Measurements from ENCODE around the gene LRP8. TPM values are rescaled to one million over a fixed set of nuclear protein-coding genes. Genes with fewer than 3 reads are reported as not detected.

LRP8 gene
- total RNA-seq, 1 experiment from 2014 or later: 54.4 TPM

- H3K9me3 ChIP-seq (ENCODE audit: low read length): no peaks in the 10 kb centered on the region
- intact Hi-C loops (cut with micrococcal nuclease): no loop called here
- ChIA-PET CTCF (no interaction called here), POLR2A (ENCODE audit: unreplicated experiment) (no interaction called here)
- ATAC-seq: no peak
- H2AFZ ChIP-seq (ENCODE audit: low read length): no peak overlapping the region
- no peak for DNase-seq
- no TSS peak for BruUV-seq (replicated peaks)
- no peak overlapping the region for H3K9ac ChIP-seq (ENCODE audit: low read length)
- TF ChIP-seq EZH2phosphoT487 (IDR thresholded peaks at IDR 0.05; ENCODE audit: borderline replicate concordance, low read length) (no peak), EZH2 (IDR thresholded peaks at IDR 0.05; ENCODE audit: low read length, unreplicated experiment) (no peak)
- TF ChIP-seq, protein P1, sequence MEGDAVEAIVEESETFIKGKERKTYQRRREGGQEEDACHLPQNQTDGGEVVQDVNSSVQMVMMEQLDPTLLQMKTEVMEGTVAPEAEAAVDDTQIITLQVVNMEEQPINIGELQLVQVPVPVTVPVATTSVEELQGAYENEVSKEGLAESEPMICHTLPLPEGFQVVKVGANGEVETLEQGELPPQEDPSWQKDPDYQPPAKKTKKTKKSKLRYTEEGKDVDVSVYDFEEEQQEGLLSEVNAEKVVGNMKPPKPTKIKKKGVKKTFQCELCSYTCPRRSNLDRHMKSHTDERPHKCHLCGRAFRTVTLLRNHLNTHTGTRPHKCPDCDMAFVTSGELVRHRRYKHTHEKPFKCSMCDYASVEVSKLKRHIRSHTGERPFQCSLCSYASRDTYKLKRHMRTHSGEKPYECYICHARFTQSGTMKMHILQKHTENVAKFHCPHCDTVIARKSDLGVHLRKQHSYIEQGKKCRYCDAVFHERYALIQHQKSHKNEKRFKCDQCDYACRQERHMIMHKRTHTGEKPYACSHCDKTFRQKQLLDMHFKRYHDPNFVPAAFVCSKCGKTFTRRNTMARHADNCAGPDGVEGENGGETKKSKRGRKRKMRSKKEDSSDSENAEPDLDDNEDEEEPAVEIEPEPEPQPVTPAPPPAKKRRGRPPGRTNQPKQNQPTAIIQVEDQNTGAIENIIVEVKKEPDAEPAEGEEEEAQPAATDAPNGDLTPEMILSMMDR (conservative IDR thresholded peaks at IDR 0.05; ENCODE audit: low read depth, low read length): no peak
- no peaks in the 10 kb centered on the region for H3K4me1 ChIP-seq (ENCODE audit: insufficient read depth, low read length)
- no peak overlapping the region for H3K4me2 ChIP-seq (ENCODE audit: low read length)
- H3K27me3 ChIP-seq (ENCODE audit: low read length): no peaks in the 10 kb centered on the region
- H3K4me3 ChIP-seq (ENCODE audit: low read length): no peak overlapping the region
- no peaks in the 10 kb centered on the region; the same call in 1 of the 2 replicates for H3K36me3 ChIP-seq (ENCODE audit: low read depth, low read length)
- H3K9me2 ChIP-seq (replicated peaks; ENCODE audit: low read length): no peaks in the 10 kb centered on the region
- H3F3A ChIP-seq (ENCODE audit: low read length, unreplicated experiment): no peaks in the 10 kb centered on the region
- H3K79me2 ChIP-seq (ENCODE audit: low read length): peaks cover 22% of the 10 kb centered on the region
- H4K20me1 ChIP-seq (ENCODE audit: low read length): no peaks in the 10 kb centered on the region; the same call in 1 of the 2 replicates
- no peak overlapping the region for H3K27ac ChIP-seq (ENCODE audit: low read length)
Measured at GRCh38 chr1:53304527-53304926, 23.3 kb downstream of the LRP8 start.

DNA sequence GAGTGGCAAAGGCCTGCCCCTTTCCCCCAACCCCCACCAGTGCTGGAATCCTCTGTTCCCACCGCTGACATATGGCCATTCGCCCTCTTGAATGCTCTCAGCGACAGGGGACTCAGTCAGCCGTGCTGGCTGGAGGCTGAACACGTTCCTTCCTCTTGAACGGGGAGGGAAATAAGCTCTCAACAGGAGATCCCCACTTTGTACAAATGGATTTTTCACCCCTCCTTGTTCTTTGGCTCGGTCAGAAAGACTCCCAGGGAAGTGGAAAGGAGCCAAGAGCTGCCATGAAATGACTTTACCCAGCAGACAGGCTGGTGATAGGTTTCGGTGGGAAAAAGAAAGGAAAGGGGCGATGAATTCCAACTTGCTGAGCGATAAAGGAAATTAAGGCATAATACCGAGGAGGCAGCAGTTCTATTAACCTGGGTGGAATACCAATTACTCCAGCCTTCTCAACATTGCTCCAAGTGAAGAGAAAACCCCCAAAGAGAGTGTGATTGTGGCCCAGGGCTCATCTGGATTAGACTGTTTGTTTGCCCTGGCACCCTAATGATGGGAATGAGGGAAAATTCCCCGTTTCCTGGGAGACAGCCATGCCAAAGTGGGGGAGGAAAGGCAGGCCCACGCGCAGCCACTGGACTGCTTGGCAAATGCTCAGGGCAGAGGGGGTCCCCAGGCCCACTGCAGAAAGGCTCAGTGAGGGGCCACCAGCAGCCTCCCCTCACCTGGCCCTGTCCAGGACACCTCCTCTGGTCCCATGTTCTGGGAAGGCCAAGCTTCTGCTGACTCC lies 23.9 kb downstream of the LRP8 start:
- no peak overlapping the region for H2AFZ ChIP-seq (ENCODE audit: low read length)
- H3K4me2 ChIP-seq (ENCODE audit: low read length): no peak overlapping the region
- H3K9me3 ChIP-seq (ENCODE audit: low read length): no peaks in the 10 kb centered on the region
- ChIA-PET POLR2A (ENCODE audit: unreplicated experiment) (no interaction called here), CTCF (no interaction called here)
- no peaks in the 10 kb centered on the region for H3K9me2 ChIP-seq (replicated peaks; ENCODE audit: low read length)
- no peaks in the 10 kb centered on the region; the same call in 1 of the 2 replicates for H4K20me1 ChIP-seq (ENCODE audit: low read length)
- ATAC-seq (no peak), DNase-seq (no peak)
- H3K9ac ChIP-seq (ENCODE audit: low read length): no peak overlapping the region
- H3K4me3 ChIP-seq (ENCODE audit: low read length): no peak overlapping the region
- no peaks in the 10 kb centered on the region for H3K4me1 ChIP-seq (ENCODE audit: insufficient read depth, low read length)
- H3K79me2 ChIP-seq (ENCODE audit: low read length): peaks cover 22% of the 10 kb centered on the region
- BruUV-seq (replicated peaks): no TSS peak
- no peak overlapping the region for H3K27ac ChIP-seq (ENCODE audit: low read length)
- H3K27me3 ChIP-seq (ENCODE audit: low read length): no peaks in the 10 kb centered on the region
- no peaks in the 10 kb centered on the region for H3F3A ChIP-seq (ENCODE audit: low read length, unreplicated experiment)
- H3K36me3 ChIP-seq (ENCODE audit: low read depth, low read length): no peaks in the 10 kb centered on the region
- intact Hi-C loops (cut with micrococcal nuclease): no loop called here
- TF ChIP-seq EZH2phosphoT487 (IDR thresholded peaks at IDR 0.05; ENCODE audit: borderline replicate concordance, low read length) (no peak), EZH2 (IDR thresholded peaks at IDR 0.05; ENCODE audit: low read length, unreplicated experiment) (no peak)
- TF ChIP-seq, protein P1 (conservative IDR thresholded peaks at IDR 0.05; ENCODE audit: low read depth, low read length): no peak

- no peaks in the 10 kb centered on the region for H3K9me3 ChIP-seq (ENCODE audit: low read length)
- no peaks in the 10 kb centered on the region for H3K27me3 ChIP-seq (ENCODE audit: low read length)
- intact Hi-C loops (cut with micrococcal nuclease): no loop called here
- H2AFZ ChIP-seq (ENCODE audit: low read length): no peak overlapping the region
- no peaks in the 10 kb centered on the region for H3F3A ChIP-seq (ENCODE audit: low read length, unreplicated experiment)
- POLR2A ChIA-PET (ENCODE audit: unreplicated experiment): no interaction called here
- ATAC-seq (no peak), DNase-seq (no peak)
- TF ChIP-seq, protein P1 (conservative IDR thresholded peaks at IDR 0.05; ENCODE audit: low read depth, low read length): no peak
- TF ChIP-seq EZH2phosphoT487 (IDR thresholded peaks at IDR 0.05; ENCODE audit: borderline replicate concordance, low read length): no peak
- TF ChIP-seq EZH2 (IDR thresholded peaks at IDR 0.05; ENCODE audit: low read length, unreplicated experiment): no peak
- no peak overlapping the region for H3K9ac ChIP-seq (ENCODE audit: low read length)
- H3K36me3 ChIP-seq (ENCODE audit: low read depth, low read length): no peaks in the 10 kb centered on the region
- peaks cover 17% of the 10 kb centered on the region for H3K79me2 ChIP-seq (ENCODE audit: low read length)
- CTCF ChIA-PET: no interaction called here
- no TSS peak for BruUV-seq (replicated peaks)
- H3K4me1 ChIP-seq (ENCODE audit: insufficient read depth, low read length): no peaks in the 10 kb centered on the region
- H3K27ac ChIP-seq (ENCODE audit: low read length): no peak overlapping the region
- no peak overlapping the region for H3K4me2 ChIP-seq (ENCODE audit: low read length)
- no peaks in the 10 kb centered on the region; the same call in 1 of the 2 replicates for H4K20me1 ChIP-seq (ENCODE audit: low read length)
- H3K9me2 ChIP-seq (replicated peaks; ENCODE audit: low read length): no peaks in the 10 kb centered on the region
- H3K4me3 ChIP-seq (ENCODE audit: low read length): no peak overlapping the region
Measured at GRCh38 chr1:53303243-53303642, 24.6 kb downstream of the LRP8 start.

All from PC-3 (cell line).